HL-60/S4 treated with retinoic acid at 250 ng/mL for 4 days and 3 days (cell line): ENCODE measurements around the gene OR52D1.

Experiments used
- in situ Hi-C: fragments of 300-500 bp; cut with MboI; formaldehyde crosslinking; loops from 2 replicates; pipeline ENCODE4 v1.7.0; 2022; ENCODE audit warnings: low sequenced_read_pairs

The OR52D1 gene

GRCh38 chr11:5508605-5509004 is 20.1 kb downstream of the OR52D1 start:
- in situ Hi-C loops = no loop called here

- in situ Hi-C loops = no loop called here
Measured at GRCh38 chr11:5509803-5510202, 21.3 kb downstream of the OR52D1 start, which contains the start of gene UBQLN3. UBQLN3 (minus strand) TSS chr11:5509957; CDS start chr11:5509558, 399 bp downstream.

GRCh38 chr11:5514841-5515240 is 26.4 kb downstream of the OR52D1 start:
- in situ Hi-C loops = no loop called here

GRCh38 chr11:5516599-5516998 is 28.1 kb downstream of the OR52D1 start, which contains the start of gene UBQLNL:
UBQLNL (minus strand) TSS chr11:5516699; CDS start chr11:5516441, 258 bp downstream.
- in situ Hi-C loops = no loop called here

- in situ Hi-C loops = no loop called here
Measured at GRCh38 chr11:5521540-5521939, 33.1 kb downstream of the OR52D1 start.

GRCh38 chr11:5522308-5522707 is 33.8 kb downstream of the OR52D1 start:
- in situ Hi-C loops = no loop called here

GRCh38 chr11:5524756-5525155 is 36.3 kb downstream of the OR52D1 start:
- in situ Hi-C loops = no loop called here

GRCh38 chr11:5527716-5528115 is 39.2 kb downstream of the OR52D1 start:
- in situ Hi-C loops = no loop called here

- in situ Hi-C loops = no loop called here
Measured at GRCh38 chr11:5528495-5528894, 40.0 kb downstream of the OR52D1 start.

GRCh38 chr11:5531053-5531831 is 42.8 kb downstream of the OR52D1 start:
- in situ Hi-C loops = no loop called here

GRCh38 chr11:5534046-5534445 is 45.6 kb downstream of the OR52D1 start:
- in situ Hi-C loops = no loop called here

- in situ Hi-C loops = no loop called here
Measured at GRCh38 chr11:5536482-5536881, 48.0 kb downstream of the OR52D1 start.
